GM18520 (cell line): ENCODE data around the gene PAQR9.

Experiments used
- ATAC-seq: cut with Tn5 transposase; IDR thresholded peaks from one replicate; pipeline ENCODE4 v1.9.1; 2021; ENCODE audit not compliant: unreplicated experiment

PAQR9 gene

GRCh38 chr3:142982038-142982773 is 18.7 kb upstream of the PAQR9 start:
- ATAC-seq: no peak

- no peak for ATAC-seq
Measured at GRCh38 chr3:142981108-142981507, 17.6 kb upstream of the PAQR9 start.

DNA sequence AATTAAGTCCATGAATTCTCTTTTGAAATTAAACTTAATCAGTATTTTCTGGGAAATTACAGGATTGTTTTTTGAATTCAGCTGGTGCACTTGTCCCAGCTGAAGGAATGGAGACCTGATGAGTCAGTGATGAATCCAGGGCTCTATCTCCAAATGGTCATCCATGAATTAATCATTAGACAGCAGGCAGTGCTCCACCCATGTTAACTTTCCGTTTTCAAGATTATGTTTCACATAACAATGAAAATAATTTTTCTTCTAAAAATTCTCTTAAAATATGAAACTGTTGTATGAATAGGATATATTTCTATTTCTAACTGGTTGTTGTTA is 13.9 kb upstream of the PAQR9 start:
- no peak for ATAC-seq

- no peak for ATAC-seq
Measured at GRCh38 chr3:142976621-142977398, 13.3 kb upstream of the PAQR9 start.

DNA sequence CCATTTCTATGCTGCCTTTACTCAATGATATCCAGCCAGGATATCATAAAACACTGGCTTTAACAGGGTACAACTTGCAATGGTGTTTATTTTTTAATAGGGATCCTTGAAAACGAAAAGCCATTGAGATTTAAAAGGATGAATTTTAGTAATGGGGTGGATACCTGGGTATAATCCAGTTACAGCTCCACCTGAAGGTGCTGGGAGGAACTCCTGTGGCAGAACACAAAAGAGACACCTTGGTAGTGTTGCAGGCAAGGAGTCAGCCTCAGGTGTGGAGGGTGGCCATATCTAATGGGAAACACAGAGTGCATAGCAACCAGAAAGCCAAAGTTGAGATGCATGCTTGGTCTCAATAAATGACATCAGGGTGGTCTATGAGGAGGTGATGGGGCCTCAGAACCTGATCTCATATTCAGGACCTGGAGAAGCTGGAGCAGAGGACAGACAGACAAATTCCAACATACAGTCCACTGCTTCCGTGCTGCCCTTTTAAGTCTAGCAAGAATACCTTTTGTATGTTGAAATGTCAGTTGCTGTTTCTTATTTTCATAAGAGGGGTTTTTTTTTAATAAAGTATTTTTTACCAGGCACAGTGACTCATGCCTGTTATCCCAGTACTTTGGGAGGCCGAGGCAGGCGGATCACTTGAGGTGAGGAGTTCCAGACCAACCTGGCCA is 12.0 kb upstream of the PAQR9 start:
- ATAC-seq: no peak

- no peak for ATAC-seq
Measured at GRCh38 chr3:142973217-142974009, 9.9 kb upstream of the PAQR9 start.

DNA sequence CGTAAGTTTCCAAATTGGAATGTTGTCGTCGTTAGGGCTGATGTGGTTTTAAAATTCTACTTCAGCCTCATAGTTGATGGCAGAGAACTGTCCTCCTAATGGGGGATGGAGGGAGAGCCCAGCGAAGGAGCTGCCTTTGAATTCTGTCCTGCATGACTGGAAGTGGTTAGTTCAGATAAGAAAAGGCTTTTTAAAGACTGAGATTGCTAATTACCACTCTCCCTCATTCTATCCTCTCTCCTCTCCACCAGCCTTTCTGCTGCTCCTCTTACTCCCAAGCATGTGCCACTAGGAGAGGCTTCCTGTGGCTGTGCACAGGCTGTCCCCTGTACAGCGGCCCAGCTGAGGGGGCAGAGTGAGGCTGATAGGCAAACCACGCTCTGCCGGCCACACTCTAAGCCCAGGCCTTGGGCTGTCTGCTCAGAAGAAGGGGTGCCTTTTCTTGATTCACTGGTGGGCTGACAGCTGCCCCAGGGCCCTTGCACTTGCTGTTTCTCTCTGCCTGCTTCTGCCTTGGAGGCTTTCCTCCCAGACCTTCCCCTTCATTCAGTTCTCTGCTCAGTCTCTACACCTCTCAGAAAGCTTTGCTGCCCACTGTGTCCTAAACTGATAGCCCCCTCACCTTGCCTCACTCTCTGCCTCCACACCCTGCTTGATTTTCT is 8.7 kb upstream of the PAQR9 start:
- ATAC-seq: no peak

DNA sequence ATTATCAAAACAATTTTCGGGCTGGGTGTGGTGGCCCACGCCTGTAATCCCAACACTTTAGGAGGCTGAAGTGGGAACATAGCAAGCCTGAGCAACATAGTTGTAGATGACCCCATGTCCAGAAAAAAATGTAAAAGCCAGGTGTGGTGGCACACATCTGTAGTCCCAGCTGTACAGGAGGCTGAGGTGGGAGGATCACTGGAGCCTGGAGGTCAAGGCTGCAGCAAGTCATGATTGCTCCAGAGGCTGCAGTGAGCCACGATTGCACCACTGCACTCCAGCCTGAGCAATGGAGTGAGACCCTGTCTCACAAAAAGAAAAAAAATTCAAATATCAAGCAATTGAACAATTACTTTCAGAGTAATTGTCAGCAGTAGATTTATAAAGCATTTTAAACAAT is 8.0 kb upstream of the PAQR9 start:
- ATAC-seq: no peak

- no peak for ATAC-seq
Measured at GRCh38 chr3:142968319-142969025, 5.0 kb upstream of the PAQR9 start.

GRCh38 chr3:142966808-142967207 is 3.3 kb upstream of the PAQR9 start:
- no peak for ATAC-seq

- ATAC-seq: no peak
Measured at GRCh38 chr3:142965581-142965980, 2.1 kb upstream of the PAQR9 start.

GRCh38 chr3:142963234-142963515 is 299 bp downstream of the PAQR9 start:
- ATAC-seq: no peak

- no peak for ATAC-seq
Measured at GRCh38 chr3:142962520-142963233, 797 bp downstream of the PAQR9 start.

DNA sequence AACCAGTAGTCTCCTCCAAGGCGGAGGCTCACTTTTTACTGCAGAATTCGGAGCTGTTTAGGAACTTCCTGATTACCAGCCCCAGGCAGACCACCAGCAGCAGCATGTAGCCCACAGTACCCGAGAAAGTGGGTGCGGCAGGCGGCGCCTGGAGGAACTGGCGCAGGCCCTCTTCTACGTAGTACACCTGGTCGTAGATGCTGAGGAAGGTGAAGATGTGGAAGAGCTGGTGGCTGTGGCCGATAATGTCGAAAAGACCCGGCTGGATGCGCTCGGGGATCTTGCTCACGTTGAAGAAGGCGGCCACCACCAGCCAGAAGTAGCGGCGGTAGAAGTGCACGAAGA is 1.3 kb downstream of the PAQR9 start:
- no peak for ATAC-seq

DNA sequence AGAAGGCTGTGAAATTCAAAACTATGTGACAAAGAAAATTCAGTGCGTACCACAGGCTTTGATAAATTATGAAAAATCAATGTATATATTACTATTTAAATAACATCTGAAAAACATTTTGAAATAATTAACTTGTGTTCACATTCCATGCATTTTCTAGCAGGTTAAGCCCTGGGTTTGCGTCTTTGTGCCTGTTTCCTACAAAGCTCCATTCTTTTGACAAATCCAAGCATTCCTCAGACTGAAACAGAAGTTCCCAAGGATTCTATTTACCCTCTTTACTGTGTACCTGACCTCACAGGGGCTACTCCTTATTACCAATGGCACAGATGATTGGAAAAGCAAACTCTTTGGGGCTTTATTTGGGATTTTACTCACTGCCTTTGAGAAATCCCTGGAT is 1.9 kb downstream of the PAQR9 start:
- ATAC-seq: no peak

GRCh38 chr3:142960322-142960850 is 3.1 kb downstream of the PAQR9 start:
- no peak for ATAC-seq

- no peak for ATAC-seq
Measured at GRCh38 chr3:142958707-142959106, 4.8 kb downstream of the PAQR9 start.

DNA sequence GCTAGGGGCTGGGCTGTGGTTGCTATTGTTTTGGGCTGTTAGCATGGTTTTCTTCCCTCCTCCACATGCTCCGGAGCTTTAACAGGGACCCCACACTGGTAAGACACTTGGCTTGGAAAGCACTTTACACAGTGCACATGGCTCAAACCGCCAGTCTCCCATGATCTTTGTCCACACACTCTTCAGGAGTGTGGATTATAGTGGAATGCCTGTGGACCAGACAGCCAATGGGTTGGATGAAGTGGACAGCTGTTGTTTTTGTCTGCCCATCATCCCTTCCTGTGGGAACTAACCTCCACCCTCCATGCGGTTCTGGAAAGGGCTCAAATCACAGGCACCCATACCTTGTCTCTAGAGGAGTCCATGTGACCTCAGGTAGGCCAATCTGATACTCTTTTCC is 10.0 kb downstream of the PAQR9 start:
- no peak for ATAC-seq
